HFF-Myc (cell line): ENCODE measurements around the gene PLCXD3.

ENCODE experiments used
- DNase-seq: peaks from one replicate; pipeline ENCODE4 v3.0.0-alpha.2; 2011; ENCODE audit warnings: low read depth; ENCODE audit errors: extremely low read depth
- H3K4me3 ChIP-seq: replicated peaks from 2 replicates; pipeline ENCODE4 v1.5.1; 2011; ENCODE audit warnings: low read depth, mild to moderate bottlenecking, control low read depth, low read length
- TF ChIP-seq, protein P1 (sequence below): IDR thresholded peaks from 2 replicates; pipeline ENCODE4 v1.5.1; 2012; ENCODE audit warnings: mild to moderate bottlenecking, low read depth, low read length, control low read depth; ENCODE audit errors: missing control alignments

The PLCXD3 gene, protein sequence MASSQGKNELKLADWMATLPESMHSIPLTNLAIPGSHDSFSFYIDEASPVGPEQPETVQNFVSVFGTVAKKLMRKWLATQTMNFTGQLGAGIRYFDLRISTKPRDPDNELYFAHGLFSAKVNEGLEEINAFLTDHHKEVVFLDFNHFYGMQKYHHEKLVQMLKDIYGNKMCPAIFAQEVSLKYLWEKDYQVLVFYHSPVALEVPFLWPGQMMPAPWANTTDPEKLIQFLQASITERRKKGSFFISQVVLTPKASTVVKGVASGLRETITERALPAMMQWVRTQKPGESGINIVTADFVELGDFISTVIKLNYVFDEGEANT

DNA sequence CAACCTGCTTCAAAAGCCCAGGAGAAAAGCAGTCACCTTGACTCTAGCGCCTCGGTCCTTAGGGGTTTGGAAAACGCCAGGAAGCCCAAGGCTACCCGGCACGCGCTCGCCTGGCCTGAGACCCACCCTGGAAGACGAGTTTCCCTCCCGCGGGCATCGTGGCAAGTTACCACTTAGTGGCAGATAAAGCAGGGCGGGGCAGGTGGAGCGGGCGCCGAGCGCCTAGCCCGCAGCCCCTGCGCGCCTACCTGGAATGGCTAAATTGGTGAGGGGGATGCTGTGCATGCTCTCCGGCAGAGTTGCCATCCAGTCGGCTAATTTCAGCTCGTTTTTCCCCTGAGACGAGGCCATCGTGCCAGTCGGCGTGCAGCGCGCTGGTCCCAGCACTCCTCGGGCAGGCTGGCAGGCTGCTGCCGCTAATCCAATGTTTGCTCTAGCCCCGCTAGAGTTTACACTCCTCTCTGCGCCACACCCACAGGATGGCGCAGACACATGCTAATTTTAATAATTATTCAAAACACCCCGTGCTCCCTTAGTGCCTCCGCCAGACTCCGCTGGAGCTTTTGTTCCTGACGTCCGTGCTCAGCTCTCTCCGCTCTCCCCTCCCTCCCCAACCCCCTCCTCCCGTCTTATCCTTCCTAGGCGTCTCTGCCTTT is at the start of gene PLCXD3:
TSS of gene PLCXD3 (minus strand) at position 426 of the 656 bp plus-strand sequence. CDS start at position 351, 75 bp downstream.
- TF ChIP-seq, protein P1, sequence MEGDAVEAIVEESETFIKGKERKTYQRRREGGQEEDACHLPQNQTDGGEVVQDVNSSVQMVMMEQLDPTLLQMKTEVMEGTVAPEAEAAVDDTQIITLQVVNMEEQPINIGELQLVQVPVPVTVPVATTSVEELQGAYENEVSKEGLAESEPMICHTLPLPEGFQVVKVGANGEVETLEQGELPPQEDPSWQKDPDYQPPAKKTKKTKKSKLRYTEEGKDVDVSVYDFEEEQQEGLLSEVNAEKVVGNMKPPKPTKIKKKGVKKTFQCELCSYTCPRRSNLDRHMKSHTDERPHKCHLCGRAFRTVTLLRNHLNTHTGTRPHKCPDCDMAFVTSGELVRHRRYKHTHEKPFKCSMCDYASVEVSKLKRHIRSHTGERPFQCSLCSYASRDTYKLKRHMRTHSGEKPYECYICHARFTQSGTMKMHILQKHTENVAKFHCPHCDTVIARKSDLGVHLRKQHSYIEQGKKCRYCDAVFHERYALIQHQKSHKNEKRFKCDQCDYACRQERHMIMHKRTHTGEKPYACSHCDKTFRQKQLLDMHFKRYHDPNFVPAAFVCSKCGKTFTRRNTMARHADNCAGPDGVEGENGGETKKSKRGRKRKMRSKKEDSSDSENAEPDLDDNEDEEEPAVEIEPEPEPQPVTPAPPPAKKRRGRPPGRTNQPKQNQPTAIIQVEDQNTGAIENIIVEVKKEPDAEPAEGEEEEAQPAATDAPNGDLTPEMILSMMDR, result no peak
- H3K4me3 ChIP-seq, result no peak within 1 kb of the TSS; the same call in 1 of the 2 replicates
- no peak for DNase-seq

DNA sequence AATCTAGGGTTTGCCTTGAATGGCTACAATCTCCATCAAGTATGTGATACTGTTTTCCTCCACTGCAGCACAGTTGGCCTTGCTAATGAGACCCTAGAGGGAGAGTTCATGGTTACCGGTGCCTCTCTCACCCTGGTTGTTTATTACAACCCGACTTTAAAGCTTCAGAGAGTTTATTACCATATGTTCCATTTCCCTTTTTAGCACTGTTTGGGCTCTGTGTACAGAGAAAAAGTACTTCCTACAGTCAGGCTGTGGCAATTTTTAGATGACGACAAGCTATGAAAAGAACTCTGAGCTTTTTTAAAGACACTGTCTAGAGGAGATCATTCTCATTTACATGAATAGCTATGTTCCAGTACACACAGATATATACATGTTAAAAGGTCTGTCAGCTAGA is 48.8 kb upstream of the PLCXD3 start:
- H3K4me3 ChIP-seq, result no peak overlapping the region
- TF ChIP-seq, protein P1, result no peak
- DNase-seq, result no peak

DNA sequence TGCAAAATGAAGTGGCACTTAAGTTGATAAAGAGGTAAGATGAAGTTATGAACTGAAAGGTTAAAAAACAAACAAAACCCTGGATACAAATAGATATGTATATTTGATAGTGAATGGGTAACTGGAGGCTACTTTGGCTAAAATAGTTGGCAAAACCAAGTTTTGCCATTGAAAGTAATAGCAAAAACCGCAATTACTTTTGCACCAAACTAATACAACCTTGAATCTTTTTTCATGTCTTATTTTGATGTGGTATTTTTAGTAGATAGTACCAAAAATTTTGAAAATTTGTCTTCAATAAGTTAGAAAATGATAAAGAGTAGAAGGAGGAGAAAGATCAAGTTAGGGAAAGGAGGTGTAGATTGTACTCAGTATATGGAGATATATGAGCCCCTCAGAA is 47.9 kb upstream of the PLCXD3 start:
- H3K4me3 ChIP-seq, result no peak overlapping the region
- no peak for DNase-seq
- TF ChIP-seq, protein P1, result no peak

DNA sequence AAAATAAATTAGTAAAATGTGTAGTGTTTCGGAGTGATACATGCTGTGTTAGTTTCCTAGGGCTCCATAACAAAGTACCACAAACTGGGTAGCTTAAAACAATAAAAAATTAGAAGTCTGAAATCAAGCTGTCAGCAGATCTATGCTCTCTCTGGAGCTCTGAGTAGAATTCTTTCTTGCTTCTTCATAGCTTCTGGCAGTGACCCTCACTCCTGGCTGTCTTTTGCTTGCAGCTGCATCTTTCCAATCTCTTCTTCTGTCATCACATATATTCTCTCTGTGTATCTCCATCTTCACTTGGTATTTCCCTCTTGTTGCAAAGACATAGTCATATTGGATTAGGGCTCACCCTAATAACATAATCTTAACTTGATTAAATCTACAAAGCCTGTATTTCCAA is 37.6 kb upstream of the PLCXD3 start:
- TF ChIP-seq, protein P1, result no peak
- no peak overlapping the region for H3K4me3 ChIP-seq
- DNase-seq, result no peak

DNA sequence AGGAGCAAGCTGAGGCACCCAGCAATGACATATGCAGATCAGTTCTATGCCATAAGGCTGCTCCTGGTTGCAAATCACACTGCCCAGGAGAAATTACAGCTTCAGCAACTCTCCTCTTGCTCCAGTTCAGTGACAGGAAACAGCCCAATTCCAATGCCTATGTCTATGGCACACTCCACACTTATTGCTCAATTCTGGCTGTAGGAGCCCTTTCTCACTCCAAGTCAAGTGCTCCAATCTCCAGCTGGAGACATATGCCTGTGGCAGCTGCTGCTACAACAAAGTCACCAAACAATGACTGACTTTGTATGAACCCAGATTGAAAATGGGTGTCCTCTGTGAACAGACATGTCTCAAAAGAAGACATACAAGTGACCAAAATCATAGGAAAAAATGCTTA is 31.8 kb upstream of the PLCXD3 start:
- no peak overlapping the region for H3K4me3 ChIP-seq
- TF ChIP-seq, protein P1, result no peak
- no peak for DNase-seq

DNA sequence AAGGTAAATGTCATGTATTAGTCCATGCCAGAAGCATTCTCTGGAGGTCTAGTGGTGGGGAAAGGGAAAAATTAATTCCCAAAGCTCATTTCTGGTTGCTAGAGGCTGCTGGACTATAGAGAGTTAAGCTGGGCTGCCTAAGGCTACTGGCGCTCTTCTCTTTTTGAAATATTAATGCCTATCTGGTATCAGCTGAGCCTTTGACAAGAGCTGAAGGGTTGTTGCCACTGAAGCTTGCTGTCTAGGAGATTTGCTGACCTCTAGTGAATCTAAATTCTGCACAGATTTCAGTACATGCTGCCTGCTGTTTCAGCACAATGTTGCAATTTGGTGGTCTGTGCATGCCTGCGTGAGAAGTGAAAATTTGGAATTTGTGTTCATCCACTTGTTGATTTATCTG is 29.1 kb upstream of the PLCXD3 start:
- H3K4me3 ChIP-seq, result no peak overlapping the region
- DNase-seq, result no peak
- TF ChIP-seq, protein P1, result no peak

DNA sequence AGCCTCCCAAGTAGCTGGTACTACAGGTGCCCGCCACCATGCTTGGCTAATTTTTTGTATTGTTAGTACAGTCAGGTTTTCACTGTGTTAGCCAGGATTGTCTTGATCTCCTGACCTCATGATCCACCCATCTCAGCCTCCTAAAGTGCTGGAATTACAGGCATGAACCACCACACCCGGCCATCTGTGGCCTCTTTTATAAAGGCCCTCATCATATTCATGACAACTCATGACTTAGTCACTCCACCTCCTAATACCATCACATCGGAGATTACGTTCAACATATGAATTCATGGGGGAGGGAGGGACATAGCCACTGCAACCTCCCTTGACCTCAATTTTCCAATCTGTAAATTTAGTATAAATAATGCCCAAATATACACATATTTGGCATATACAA is 27.2 kb upstream of the PLCXD3 start:
- no peak overlapping the region for H3K4me3 ChIP-seq
- no peak for DNase-seq

More for the DNA sequence above, 27.2 kb upstream of the PLCXD3 start:
- TF ChIP-seq, protein P1, result no peak
